ENCODE data around the gene FAM107B.

FAM107B gene

DNA sequence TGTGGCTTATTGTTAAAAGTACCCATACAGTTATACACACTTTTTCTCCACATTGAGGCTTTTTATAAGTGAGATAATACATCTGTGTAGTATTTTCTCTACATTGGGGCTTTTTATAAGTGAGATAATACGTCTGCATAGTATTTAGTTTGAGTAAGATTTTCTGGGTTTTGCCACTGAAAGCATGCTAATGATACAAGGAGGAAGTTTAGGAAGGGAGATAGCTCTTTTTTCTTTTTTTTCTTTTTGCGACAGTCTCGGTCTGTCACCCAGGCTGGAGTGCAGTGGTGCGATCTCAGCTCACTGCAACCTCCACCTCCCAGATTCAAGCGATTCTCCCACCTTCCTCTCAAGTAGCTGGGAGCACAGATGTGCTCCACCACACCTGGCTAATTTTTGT lies 13.3 kb downstream of the FAM107B start:
- peaks cover 15 to 16% of the 10 kb centered on the region in 2 experiments for H3K4me1 ChIP-seq (ENCODE audit: control insufficient read depth in 1 of 2, insufficient read depth in 1 of 2, low read depth in 1 of 2, low read length in 1 of 2)
- H3K4me3 ChIP-seq (ENCODE audit: low read depth in 1 of 2, low read length in 1 of 2) = no peak overlapping the region
- H3K27me3 ChIP-seq = no peaks in the 10 kb centered on the region
- TF ChIP-seq, protein P1, sequence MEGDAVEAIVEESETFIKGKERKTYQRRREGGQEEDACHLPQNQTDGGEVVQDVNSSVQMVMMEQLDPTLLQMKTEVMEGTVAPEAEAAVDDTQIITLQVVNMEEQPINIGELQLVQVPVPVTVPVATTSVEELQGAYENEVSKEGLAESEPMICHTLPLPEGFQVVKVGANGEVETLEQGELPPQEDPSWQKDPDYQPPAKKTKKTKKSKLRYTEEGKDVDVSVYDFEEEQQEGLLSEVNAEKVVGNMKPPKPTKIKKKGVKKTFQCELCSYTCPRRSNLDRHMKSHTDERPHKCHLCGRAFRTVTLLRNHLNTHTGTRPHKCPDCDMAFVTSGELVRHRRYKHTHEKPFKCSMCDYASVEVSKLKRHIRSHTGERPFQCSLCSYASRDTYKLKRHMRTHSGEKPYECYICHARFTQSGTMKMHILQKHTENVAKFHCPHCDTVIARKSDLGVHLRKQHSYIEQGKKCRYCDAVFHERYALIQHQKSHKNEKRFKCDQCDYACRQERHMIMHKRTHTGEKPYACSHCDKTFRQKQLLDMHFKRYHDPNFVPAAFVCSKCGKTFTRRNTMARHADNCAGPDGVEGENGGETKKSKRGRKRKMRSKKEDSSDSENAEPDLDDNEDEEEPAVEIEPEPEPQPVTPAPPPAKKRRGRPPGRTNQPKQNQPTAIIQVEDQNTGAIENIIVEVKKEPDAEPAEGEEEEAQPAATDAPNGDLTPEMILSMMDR (IDR thresholded peaks at IDR 0.05) = no peak
- H3K36me3 ChIP-seq = no peaks in the 10 kb centered on the region
- no peaks in the 10 kb centered on the region for H3K9me3 ChIP-seq
- no peak overlapping the region for H3K27ac ChIP-seq

DNA sequence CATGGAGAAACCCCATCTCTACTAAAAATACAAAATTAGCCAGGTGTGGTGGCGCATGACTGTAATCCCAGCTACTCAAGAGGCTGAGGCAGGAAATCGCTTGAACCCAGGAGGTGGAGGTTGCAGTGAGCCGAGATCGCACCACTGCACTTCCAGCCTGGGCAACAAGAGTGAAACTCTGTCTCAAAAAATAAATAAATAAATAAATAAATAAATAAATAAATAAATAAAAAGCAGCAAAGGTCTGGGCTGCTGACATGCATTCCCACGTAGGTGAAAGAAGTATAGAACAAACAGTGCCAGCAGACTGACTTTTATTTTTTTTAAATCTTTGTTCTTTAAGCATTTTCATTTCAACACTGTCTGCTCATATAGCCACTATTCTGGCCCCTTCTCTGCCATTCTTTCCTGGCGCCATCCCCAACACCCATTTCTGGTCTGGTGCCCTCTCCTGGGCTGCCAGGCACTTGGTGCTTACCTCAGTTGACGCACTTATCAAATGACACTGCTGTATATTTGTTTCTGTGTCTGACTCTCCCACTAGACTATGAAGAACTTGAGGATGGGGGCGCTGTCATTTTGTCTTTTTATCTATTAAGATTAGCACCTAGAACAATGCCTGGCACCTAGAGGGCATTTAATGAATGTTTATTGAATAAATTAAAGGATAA lies 15.6 kb downstream of the FAM107B start:
- Histone ChIP-seq H3K36me3 (no peaks in the 10 kb centered on the region), H3K27ac (no peak overlapping the region), H3K4me1 (ENCODE audit: control insufficient read depth in 1 of 2, insufficient read depth in 1 of 2, low read depth in 1 of 2, low read length in 1 of 2) (peaks cover 15 to 16% of the 10 kb centered on the region in 2 experiments), H3K27me3 (no peaks in the 10 kb centered on the region), H3K9me3 (no peaks in the 10 kb centered on the region), H3K4me3 (ENCODE audit: low read depth in 1 of 2, low read length in 1 of 2) (no peak overlapping the region)
- TF ChIP-seq, protein P1 (IDR thresholded peaks at IDR 0.05) = no peak

DNA sequence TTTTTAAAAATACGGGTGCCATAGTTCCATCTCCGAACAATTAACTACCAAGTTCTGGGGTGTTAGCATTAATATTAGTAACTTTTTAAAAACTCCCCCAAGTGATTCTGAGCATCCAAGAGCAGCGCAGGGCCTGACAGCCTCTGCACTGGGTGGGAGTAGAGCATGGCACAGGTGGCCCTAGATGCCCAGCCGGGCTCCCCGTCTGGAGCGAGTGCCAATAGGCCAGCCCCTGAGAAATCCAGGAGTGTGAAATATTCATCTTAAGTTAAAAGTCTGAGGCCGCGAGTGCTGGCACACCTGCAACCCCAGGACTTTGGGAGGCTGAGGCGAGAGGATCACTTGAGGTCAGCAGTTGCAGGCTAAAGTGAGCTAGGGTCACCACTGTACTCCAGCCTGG lies 16.2 kb downstream of the FAM107B start:
- peak overlapping the region in 1 of 2 experiments; percentile 38 for H3K4me3 ChIP-seq (ENCODE audit: low read depth in 1 of 2, low read length in 1 of 2)
- H3K36me3 ChIP-seq = no peaks in the 10 kb centered on the region
- H3K4me1 ChIP-seq (ENCODE audit: control insufficient read depth in 1 of 2, insufficient read depth in 1 of 2, low read depth in 1 of 2, low read length in 1 of 2) = peaks cover 15 to 16% of the 10 kb centered on the region in 2 experiments
- H3K27me3 ChIP-seq = no peaks in the 10 kb centered on the region
- TF ChIP-seq, protein P1 (IDR thresholded peaks at IDR 0.05) = no peak
- no peaks in the 10 kb centered on the region for H3K9me3 ChIP-seq
- peak overlapping the region; percentile 64 for H3K27ac ChIP-seq

DNA sequence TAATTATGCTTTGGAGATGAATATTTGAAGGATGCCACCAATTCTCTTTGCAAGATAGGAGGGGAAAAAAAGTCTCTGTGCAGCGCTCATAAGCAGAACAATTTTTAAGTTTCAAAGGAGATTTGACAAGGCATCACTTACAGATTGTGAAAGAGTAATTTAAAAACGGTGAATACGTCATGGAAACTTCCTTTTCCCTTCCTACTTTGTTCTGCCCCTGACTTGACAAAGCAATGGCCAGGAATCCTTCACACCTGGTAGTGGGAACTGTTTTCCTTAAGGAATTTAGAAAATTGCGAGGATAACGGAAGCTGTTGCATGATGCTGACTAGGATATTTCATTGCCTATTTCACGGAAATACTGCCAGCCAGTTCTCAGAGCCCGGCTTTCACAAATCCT lies 16.7 kb downstream of the FAM107B start:
- TF ChIP-seq, protein P1 (IDR thresholded peaks at IDR 0.05) = no peak
- Histone ChIP-seq H3K4me1 (ENCODE audit: control insufficient read depth in 1 of 2, insufficient read depth in 1 of 2, low read depth in 1 of 2, low read length in 1 of 2) (peaks cover 15 to 16% of the 10 kb centered on the region in 2 experiments), H3K4me3 (ENCODE audit: low read depth in 1 of 2, low read length in 1 of 2) (peak overlapping the region; percentile 13 to 38), H3K27ac (peak overlapping the region; percentile 64), H3K9me3 (no peaks in the 10 kb centered on the region), H3K36me3 (no peaks in the 10 kb centered on the region), H3K27me3 (no peaks in the 10 kb centered on the region)

DNA sequence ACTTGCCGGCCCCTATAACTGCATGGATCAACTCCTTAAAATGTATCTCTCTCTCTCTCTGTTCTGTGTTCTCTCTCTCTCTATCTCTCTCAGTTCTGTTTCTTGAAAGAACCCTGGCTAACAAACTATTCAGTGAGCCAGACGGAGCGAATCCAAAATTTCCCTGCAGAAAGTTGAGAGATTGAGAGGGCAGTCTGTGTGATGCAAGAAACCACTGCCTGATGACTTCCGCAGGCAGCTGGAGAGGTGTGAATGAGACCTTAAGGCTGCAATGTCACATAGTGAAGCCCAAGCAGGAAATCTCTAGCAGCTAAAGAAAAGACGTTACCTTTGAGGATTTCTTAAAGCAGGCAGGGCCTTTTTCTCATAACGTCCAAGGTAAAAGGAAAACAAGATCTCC lies 17.3 kb downstream of the FAM107B start:
- H3K27ac ChIP-seq = peak overlapping the region; percentile 64
- no peaks in the 10 kb centered on the region for H3K9me3 ChIP-seq
- no peaks in the 10 kb centered on the region for H3K27me3 ChIP-seq
- peaks cover 15 to 16% of the 10 kb centered on the region in 2 experiments for H3K4me1 ChIP-seq (ENCODE audit: control insufficient read depth in 1 of 2, insufficient read depth in 1 of 2, low read depth in 1 of 2, low read length in 1 of 2)
- TF ChIP-seq, protein P1 (IDR thresholded peaks at IDR 0.05) = no peak
- H3K4me3 ChIP-seq (ENCODE audit: low read depth in 1 of 2, low read length in 1 of 2) = peak overlapping the region; percentile 13 to 38
- H3K36me3 ChIP-seq = no peaks in the 10 kb centered on the region
